NCI-H1105 (cell line): ENCODE data around the gene MOB1A.
"Not testable (repeated sequence)": the region's sequence is repeated elsewhere in the genome, so short reads cannot be mapped to it uniquely, and the experiment has no call there.

Source experiments
- DNase-seq: peaks from one replicate; lab custom pipeline; 2025; lab: John Stamatoyannopoulos, UW

MOB1A gene

DNA sequence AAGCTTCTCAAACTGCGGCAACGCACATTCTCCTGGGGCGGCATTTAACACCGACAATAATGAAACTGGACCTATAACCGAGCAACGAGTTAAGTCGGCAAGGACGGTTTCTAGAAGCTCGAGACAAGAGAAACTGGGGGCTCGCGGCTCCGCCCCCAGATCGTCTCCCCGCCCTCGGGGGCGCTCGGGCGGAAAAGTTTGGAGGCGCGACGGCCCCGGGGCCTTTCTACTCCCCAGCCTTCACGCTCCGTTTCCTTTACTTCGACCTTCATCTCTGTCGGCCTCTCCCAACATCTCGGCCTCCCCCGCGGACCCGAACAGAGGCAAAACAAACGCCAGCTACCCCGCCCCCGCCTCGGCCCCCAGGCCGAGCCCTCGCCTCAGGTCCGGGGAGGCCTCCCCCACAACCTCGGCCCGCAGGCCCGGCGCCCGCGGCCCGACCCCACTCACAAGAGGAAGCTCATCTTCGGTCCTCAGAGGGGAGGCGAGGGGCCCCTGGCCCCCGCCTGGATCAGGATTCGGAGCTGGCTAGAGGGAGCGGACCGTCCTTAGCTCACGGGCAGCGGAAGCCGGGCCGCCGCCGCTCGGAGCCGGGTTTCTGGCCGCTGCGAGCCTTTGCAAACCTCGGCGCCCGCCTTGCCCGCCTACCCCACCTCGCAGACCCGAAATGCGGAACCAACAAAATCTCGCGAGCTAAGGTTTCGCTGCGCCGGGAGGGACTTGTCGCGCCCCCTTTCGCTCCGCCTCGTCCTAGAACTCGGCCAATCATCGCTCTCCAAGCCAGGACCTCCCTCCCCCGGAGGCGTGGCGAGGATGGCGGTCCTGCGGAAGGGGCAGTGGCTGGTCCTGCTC, at the start of gene MOB1A:
Gene MOB1A, minus strand, starts transcription at position 669 of the 852 bp plus-strand sequence. Its CDS starts 205 bp downstream, at position 464.
- DNase-seq: peak; percentile 97

DNA sequence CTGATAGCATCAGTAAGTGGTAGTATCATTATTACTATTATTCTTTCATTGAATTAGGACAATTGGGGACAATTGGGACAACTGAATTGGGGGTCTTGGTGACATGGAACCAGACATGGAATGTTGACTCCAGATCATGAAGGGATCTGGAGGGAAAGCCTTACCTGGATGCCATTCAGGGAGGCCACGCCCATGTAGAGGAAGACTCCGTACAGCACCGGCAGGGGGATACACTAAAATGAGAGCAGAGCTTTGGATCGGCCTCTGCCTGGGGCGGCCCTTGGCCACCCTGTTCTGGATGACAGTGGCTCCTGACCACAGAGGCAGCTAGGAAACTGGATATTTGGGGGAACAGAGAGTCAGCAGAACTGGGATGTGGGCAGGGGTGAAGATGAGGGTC, 49.0 kb upstream of the MOB1A start:
- no peak for DNase-seq

DNA sequence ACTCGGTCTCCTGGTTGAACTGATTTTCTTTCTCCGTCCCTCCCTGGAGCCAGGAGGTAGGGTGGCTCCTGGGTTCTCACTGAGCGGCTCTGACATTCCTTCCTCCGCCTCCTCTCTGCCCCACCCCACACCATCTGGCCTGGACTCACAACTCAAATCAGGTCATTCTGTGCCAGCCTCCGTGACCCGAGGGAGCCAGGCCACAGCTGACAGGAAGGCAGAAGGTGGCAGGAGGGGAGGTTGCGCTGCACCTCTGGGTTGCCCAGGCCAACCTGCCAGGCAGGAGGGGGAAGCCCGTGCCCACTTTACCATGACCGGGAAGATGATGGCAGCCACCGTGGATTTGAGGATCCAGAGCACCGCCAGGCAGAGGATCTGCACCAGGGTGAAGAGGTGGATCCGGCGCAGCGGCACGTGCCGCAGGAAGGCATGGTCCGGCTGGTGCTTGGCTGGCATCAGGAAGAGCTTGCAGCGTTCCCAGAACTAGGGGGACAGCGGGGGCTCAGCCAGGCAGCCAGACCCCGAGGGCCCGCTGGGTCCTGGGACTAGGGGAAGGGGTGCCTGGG, 48.1 kb upstream of the MOB1A start:
- no peak for DNase-seq

DNA sequence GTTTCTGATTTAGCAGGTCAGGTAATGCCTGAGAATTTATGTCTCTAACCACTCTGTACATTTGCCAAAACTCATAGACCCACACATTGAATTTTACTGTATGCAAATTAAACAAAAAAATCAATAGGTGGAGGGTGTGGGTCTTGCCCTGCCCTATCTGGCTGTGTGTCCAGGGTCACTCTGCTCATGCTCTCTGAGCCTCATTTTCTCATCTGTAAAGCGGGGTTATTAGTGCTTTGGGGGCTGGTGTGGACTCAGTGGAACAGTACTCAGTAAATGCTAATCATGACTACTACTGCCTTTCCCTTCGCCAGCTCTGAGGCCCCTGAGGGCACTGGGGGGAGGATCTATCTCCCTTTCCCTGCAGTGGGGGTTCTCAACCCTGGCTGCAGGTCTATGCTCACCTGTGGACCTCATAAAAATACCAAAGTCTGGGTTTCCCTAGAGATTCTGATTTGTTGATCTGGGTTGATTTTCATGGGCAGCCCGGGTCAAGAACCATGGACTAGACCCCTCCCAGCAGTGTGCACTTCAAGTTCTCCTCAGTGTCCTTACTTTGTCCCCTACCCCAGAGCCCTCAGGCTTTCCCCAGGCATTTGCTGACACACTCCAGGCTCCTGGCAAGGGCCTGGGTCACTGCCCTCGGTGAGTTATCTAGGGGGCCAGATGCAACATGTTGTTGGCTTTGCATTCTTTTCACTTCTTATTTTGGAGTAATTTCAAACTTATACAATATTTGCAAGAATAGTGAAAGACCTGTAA, 47.2 kb upstream of the MOB1A start:
- DNase-seq: no peak

DNA sequence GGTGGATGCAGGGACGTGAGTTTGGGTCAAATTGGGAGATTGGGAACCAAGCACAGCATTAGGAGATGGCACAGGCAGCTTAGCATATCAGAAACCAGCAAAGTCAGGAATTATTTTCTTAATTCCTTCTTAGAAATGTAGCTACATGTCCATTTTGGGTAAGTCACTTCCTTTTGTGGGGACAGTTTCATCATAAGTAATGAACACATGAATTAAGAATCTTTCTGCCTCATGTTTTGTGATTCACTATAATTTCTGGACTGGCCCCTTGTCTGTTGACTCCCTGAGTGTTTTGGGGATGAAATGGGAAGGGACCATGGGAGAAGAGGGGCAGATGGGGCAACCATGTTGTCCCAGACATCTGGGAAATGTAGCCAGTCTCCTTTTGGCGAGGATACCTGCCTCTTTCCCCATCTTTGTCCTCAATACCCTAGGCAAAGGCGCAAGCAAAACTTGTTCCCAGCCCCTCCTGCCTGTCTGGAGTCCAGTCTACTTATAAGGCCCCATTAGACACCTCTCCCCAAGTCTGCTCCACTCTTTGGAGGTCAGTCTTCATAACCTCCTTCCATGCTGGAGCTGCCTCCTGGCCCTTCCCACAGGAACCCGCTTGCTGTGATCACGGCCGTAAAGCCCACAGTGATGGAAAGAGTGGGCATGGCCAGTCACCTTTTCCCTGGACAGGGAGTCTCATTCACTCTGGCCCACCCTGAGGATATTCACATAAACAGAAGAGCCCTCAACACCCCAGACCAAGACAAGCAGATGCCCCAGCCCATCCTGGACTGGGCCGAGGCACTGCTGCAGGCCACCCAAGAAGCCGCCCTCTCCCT, 45.5 kb upstream of the MOB1A start:
- no peak for DNase-seq

DNA sequence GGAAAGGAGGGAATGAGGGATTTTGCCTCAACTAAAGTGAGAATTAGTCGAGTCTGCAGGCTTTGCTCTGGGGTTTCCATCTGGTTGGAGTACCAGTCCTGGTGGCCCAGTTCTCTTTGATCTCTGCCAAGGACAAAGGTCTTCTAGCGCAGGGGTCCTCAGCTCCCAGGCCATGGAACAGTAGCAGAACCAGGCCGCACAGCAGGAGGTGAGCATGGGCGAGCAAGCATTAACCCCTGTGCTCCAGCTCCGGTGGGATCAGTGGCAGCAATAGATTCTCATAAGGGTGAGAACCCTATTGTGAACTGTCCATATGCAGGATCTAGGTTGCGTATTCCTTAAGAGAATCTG, 43.6 kb upstream of the MOB1A start:
- DNase-seq: no peak

DNA sequence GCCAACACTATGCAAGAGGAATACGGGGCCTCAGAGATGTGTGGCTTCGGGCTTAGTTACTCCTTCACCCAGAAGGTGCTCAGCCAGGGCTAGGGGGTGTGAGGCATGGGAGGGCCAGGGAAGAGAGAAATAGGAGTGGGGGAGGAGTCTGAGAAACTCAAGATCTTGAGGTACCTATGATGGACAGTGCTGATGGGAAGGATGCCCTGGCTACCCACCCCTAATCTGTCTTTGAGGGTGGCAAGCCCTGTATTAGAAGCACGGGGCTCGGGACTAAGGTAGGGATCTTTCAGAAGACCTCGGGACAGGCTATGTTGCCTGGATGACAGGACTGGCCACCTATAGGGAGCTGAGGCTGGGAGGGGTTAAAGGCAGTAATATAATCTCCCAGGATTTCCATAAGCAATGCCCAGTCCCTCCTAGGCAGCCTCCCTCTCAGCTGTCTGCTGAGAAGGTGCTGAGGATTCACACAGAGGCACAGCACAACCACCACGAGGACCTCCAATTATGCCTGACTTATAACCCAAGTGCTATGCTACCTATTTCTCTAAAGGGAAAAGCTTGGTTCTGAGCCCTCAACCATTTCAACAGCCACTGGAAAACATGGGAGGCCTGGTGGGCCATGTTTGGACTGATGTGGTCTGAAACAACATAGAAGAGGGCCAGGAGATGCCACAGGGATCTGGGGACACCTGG, 43.1 kb upstream of the MOB1A start:
- DNase-seq: no peak

DNA sequence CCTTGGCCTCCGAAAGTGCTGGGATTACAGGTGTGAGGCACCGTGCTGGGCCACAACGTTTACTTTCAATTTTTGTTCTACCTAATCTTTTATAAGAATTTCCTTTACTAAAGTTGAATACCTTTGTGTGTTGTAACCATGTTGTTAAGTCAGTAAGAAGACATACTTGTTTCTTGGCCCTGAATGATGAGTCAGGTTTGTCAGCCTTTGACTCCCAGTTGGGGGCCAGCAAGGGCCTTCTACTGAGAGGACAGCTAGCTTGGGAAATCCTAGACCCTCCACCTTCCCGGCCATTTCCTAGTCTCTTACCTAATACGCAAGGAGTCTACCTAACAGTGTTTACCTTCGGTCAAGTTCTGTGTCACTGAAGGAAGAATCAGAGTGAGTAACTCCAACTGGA, 42.4 kb upstream of the MOB1A start:
- no peak for DNase-seq

DNA sequence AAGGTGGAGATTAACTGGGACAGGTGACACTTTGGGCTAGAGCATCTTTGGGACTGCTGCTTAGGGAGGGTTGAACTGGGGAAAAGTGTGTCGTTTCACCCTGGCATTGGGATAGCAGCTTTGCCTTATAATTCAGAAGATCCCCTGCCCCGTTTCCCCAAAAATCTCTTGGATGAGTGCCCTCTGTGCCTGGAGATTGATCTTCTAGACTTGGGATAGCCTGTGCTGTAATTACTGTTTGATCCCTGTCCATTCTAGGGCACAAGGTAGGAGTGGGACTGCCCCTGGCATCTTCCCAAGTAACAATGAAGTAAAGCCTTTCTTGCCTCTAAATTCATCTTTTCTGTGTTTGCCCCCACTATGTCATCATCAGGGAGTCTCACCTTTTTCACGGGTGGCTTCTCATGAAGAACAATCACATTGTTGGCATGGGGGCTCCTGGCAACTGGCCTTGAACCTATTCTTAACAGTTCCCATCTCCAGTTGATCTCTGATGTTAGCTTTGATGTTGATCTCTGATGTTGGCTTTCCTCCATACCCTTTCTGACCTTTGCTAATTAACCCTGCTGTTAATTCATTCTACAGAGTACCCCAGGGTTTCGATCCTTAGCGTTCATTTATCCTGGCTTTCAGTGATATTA, 41.3 kb upstream of the MOB1A start:
- no peak for DNase-seq

DNA sequence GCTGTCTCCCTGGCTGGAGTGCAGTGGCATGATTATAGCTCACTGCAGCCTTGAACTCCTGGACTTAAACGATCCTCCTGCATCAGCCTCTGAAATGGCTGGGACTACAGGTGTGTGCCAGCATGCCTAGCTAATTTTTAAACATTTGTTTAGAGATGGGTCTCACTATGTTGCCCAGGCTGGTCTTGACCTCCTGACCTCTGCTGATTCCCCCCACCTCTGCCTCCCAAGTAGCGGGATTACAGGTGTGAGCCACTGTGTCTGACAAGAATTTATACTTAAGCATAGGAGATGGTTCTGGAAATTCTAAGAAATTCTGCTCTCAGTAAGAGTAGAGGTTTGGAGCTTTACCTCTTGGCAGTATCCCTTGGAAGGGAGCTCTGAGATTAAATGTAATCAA, 38.0 kb upstream of the MOB1A start:
- no peak for DNase-seq

DNA sequence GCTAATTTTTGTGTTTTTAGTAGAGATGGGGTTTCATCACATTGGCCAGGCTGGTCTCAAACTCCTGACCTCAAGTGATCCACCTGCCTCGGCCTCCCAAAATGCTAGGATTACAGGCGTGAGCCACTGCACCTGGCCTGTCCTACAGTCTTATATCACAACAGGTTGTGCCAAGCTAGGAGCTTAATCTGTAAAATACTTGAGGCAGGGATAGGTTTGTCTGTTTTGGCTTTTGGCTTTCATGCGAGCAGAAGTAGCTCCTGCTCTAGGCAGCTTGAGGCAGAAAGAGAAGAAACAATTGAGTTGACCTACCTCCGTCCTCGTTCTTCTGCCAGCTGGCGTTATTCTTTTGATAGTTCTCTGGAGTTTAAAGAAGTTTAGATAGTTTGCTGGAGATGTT, 37.1 kb upstream of the MOB1A start:
- not testable (repeated sequence) for DNase-seq

DNA sequence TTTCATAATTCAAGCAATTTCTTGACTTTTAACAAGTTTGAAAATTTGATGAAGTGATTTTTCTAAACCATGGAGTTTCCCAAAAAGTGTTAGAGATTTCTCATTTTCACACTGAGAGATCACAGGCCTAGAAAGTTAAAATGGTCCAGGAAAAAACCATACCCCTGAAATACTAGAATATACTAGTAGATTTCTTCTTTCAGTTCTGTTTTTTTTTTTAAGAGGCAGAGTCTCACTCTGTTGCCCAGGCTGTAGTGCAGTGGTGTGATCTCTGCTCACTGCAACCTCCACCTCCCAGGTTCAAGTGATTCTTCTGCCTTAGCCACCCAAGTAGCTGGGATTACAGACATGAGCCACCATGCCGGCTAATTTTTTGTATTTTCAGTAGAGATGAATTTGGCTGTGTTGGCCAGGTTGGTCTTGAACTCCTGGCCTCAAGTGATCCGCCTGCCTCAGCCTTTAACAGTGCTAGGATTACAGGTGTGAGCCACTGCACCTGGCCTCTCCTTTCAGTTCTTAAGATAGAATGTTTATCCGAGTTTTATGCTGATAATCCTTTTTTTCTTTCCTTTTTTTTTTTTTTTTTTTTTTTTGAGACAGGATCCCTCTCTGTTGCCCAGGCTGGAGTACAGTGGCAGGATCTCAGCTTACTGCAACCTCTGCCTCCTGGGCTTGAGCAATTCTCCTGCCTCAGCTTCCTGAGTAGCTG, 34.2 kb upstream of the MOB1A start:
- no peak for DNase-seq

DNA sequence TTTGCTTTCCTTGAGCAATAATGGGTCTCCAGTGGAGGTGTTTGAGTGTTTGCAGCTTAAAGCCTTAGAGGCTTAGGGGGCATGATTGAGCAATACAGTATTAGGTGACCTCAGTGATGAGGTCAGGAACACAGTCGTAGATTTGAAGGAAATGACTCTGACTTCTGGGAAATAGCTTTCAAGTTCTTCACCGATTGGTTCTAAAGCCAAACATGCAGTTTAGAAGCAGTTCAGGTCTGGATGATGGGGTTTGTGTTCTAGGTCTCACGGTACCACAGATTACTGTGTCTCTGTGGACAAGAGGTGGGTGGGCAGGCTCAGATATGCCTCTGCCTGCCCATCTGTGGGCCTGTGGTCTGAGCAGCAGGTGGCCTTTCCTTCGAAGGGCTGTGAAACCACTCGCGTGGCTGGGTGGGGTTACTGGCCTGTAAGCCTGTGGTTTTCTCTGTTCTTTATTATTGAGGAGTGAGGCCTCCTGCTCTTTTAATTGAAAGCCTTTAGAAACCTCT, 27.6 kb upstream of the MOB1A start:
- no peak for DNase-seq

DNA sequence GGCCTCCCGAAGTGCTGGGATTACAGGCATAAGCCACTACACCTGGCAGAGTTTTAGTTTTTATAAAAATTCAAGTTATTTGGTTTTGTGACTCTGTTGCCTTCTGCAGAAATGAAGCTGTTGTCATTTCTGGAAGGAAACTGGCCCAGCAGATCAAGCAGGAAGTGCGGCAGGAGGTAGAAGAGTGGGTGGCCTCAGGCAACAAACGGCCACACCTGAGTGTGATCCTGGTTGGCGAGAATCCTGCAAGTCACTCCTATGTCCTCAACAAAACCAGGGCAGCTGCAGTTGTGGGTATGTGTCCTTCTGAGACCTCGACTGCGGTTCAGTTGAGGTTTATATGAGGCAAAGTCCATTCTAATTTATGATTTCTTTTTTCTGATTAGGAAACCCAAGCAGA, 26.9 kb upstream of the MOB1A start:
- DNase-seq: no peak

DNA sequence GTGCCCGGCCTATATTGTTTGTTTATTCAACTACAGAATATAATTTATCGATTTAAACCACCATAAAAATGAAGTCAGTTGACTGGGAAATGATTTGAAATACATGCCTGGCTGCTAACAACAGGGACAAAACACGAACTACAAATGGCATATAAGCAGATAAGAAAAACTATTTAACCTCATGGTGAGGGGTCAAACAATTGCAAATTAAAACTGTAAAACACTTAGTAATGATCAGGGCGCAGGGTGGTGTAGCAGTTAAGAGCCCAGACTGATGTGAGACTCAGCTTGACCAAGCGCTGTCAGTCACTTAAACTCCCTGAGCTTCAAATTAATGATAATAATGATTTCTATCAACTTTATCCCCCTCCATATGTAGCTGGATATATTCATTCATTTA, 26.4 kb upstream of the MOB1A start:
- no peak for DNase-seq

DNA sequence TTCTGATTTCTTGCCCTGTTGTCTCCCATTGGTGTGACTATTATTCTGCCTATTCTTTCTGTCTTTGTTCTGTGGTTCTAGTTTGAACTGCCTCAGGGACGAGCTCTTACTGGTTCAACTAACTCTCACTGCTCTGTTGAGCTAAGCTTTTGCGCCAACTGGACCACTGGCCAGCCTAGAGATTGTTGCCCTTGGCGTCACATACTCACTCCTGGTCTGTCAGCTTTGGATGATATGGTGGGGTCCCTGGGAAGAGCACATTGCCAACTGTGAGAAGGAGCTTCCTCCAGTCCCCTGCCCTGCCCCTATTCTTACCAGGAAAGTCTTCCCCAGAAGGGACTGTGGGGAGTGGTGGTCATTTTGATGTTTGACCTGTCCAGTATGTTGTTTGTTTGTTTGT, 25.8 kb upstream of the MOB1A start:
- DNase-seq: no peak

DNA sequence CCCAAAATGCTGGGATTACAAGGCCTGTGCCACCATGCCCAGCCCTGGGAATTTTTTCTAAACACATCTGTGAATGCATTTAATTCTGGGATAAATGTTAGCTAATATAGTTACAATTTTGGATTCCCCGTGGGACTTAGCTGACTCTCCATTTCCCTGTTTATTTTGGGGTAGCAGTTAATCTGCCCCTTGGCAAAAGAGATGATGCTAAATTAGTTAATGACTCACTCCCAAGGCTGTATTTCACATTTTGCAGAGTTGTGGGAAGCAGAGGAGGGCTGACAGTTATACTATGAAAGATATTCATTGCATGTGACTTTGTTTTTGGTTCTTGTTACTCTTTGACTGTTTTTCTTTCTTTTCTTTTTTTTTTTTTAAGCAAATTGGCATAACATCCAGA, 22.9 kb upstream of the MOB1A start:
- DNase-seq: no peak

DNA sequence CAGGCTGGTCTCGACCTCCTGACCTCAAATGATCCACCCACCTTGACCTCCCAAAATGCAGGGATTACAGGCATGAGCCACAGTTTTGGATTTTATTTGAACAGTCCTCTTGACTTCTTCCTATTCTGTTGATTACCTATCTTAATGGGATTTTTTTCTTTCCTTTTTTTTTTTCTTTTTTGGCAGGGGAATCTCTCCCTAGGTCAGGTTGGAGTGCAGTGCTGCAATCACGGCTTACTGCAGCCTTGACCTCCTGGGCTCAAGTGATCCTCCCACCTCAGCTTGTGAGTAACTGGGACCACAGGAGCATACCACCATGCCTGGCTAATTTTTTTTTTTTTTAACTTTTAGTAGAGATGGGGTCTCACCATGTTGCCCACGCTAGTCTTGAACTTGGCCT, 22.5 kb upstream of the MOB1A start:
- no peak for DNase-seq

DNA sequence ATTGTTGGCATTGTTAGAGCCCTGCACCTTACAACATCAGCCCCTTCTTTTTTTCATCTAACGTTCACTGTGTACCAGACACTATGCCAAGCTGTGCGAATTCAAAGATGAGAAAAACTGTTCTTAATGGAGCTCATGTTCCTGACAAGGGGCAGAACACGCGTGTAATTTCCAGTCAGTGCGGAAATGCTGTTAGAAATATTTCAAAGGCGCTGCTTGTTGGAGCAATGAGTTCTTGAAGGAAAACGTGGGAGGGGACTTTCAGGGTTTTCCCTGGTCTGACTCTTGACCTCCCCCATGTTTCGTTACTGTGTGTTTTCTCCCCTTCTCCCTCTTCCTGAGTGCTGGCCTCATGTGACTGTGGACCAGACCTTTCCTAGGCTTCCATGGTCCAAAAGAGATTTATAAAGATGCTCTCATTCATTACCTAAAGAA, 21.2 kb upstream of the MOB1A start:
- no peak for DNase-seq

DNA sequence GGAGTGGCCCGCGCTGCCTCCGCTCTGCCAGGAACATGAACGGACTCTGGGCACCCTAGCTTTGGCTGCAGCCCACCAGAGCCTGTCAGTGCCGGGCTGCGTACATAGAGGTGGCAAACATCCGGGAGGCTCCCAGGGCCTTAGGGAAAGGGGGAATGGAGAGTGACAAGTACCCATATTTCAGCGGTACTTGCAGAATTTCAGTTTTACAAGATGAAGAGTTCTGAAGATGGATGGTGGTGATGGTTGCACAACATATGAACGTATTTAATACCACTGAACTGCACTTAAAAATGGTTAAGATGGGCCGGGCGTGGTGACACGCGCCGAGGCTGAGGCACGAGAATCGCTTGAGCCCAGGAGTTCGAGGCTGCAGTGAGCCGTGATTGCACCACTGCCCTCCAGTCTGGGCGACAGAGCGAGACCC, 20.6 kb upstream of the MOB1A start:
- no peak for DNase-seq
